HCT116 (cell line): ENCODE results near the gene OGA.

Source experiments
- CBX3 ChIP-seq: IDR thresholded peaks from 2 replicates; pipeline ENCODE4 v1.6.1; 2012; ENCODE audit warnings: low read depth
- CTCF ChIP-seq, 3 experiments: fragments of 200-600 bp in 1 of 3; sonication (generic) in 1 of 3; IDR thresholded peaks in 2 of 3; conservative IDR thresholded peaks in 1 of 3; 2 replicates each; pipeline ENCODE4 v1.5.1; 2012 to 2017; ENCODE audit warnings: low read depth in 2 of 3, low read length in 2 of 3, antibody characterized with exemption in 1 of 3, borderline replicate concordance in 1 of 3, control low read depth in 1 of 3, mild to moderate bottlenecking in 1 of 3, mixed read lengths in 1 of 3, mixed run types in 1 of 3, moderate library complexity in 1 of 3; ENCODE audit not compliant: insufficient read depth in 1 of 3
- EZH2 ChIP-seq: fragments of 200-600 bp; sonication (generic); IDR thresholded peaks from 2 replicates; pipeline ENCODE4 v1.6.1; 2017; ENCODE audit warnings: antibody characterized with exemption, mixed run types
- MAX ChIP-seq: IDR thresholded peaks from 2 replicates; pipeline ENCODE4 v1.6.1; 2012
- POLR2A ChIP-seq: IDR thresholded peaks from 2 replicates; pipeline ENCODE4 v1.7.0; 2011; ENCODE audit warnings: borderline replicate concordance; ENCODE audit not compliant: insufficient read depth, insufficient read length; ENCODE audit errors: extremely low read depth
- POLR2AphosphoS5 ChIP-seq: IDR thresholded peaks from 2 replicates; pipeline ENCODE4 v1.6.1; 2011; ENCODE audit warnings: mild to moderate bottlenecking, low read depth, low read length, moderate library complexity
- REST ChIP-seq: IDR thresholded peaks from 2 replicates; pipeline ENCODE4 v1.6.1; 2012; ENCODE audit warnings: low read depth
- ZBTB33 ChIP-seq: IDR thresholded peaks from 2 replicates; pipeline ENCODE4 v1.6.1; 2011; ENCODE audit warnings: mild to moderate bottlenecking, low read length, moderate library complexity; ENCODE audit not compliant: insufficient replicate concordance; ENCODE audit errors: extremely low read depth

- TF ChIP-seq ZBTB33 (no peak), POLR2AphosphoS5 (no peak), MAX (no peak), CTCF (IDR thresholded peaks at IDR 0.05 in 2 of 3, conservative IDR thresholded peaks at IDR 0.05 in 1 of 3; ENCODE audit: borderline replicate concordance in 1 of 3, insufficient read depth in 1 of 3, low read depth in 2 of 3, low read length in 2 of 3) (no peak), CBX3 (no peak), POLR2A (no peak), REST (no peak), EZH2 (no peak)
These were observed 10.7 kb upstream of the OGA start for GRCh38 chr10:101828766-101829551.
